Gastrocnemius medialis (tissue), 4 donors: Measurements from ENCODE around the gene NUCB2.

Experiments
- CTCF ChIP-seq, 5 experiments: fragments of 450-650 bp in 3 of 5; fragments of 200-600 bp in 2 of 5; sonication (generic) in 2 of 5; IDR thresholded peaks in 4 of 5; conservative IDR thresholded peaks in 1 of 5; 1 replicate in 4 of 5; 2 replicates in 1 of 5; pipeline ENCODE4 v1.5.1; 2016 to 2019; ENCODE audit warnings: antibody characterized with exemption in 5 of 5, mild to moderate bottlenecking in 3 of 5, moderate library complexity in 3 of 5
- POLR2A ChIP-seq, 2 donors: fragments of 450-650 bp; IDR thresholded peaks; one replicate each; pipeline ENCODE4 v1.6.1; 2017; ENCODE audit warnings: antibody characterized with exemption in 2 of 2, mild to moderate bottlenecking in 2 of 2, moderate library complexity in 2 of 2

GRCh38 chr11:17250561-17251350 is 25.8 kb upstream of the NUCB2 start:
- TF ChIP-seq CTCF (IDR thresholded peaks at IDR 0.05 in 4 of 5, conservative IDR thresholded peaks at IDR 0.05 in 1 of 5) (no peak), POLR2A (IDR thresholded peaks at IDR 0.05) (no peak)
